Transverse colon (tissue), 4 donors: ENCODE measurements around the gene PLA2G2C. TPM values are rescaled to one million over a fixed set of nuclear protein-coding genes. Genes with fewer than 3 reads are reported as not detected.

Source experiments
- DNase-seq: peaks from one replicate; pipeline ENCODE4 v3.0.0-alpha.2; 2019
- H3K27ac ChIP-seq, 4 donors: fragments of 200-600 bp; sonication (generic); 2 replicates each; pipeline ENCODE4 v1.5.1; 2016 to 2018; ENCODE audit warnings: inconsistent platforms in 4 of 4
- H3K27me3 ChIP-seq: fragments of 200-600 bp; sonication (generic); 2 replicates; pipeline ENCODE4 v1.5.1; 2017; ENCODE audit warnings: inconsistent platforms
- H3K36me3 ChIP-seq, 4 donors: fragments of 200-600 bp; sonication (generic); 2 replicates each; pipeline ENCODE4 v1.5.1; 2017 to 2019; ENCODE audit warnings: inconsistent platforms in 4 of 4
- H3K4me1 ChIP-seq, 4 donors: fragments of 200-600 bp; sonication (generic); 2 replicates each; pipeline ENCODE4 v1.5.1; 2017 to 2020; ENCODE audit warnings: inconsistent platforms in 4 of 4
- H3K4me3 ChIP-seq, 4 donors: fragments of 200-600 bp; sonication (generic); 1 replicate in 1 of 4; 2 replicates in 3 of 4; pipeline versions ENCODE4 v1.5.1 to v1.6.1; 2017 to 2019; ENCODE audit warnings: inconsistent platforms in 4 of 4
- H3K9me3 ChIP-seq, 2 donors: fragments of 200-600 bp; sonication (generic); 2 replicates each; pipeline ENCODE4 v1.5.1; 2017 to 2019; ENCODE audit warnings: inconsistent platforms in 2 of 2
- CTCF ChIP-seq, 5 experiments: fragments of 200-600 bp in 3 of 5; fragments of 450-650 bp in 2 of 5; sonication (generic) in 3 of 5; IDR thresholded peaks; 1 replicate in 2 of 5; 2 replicates in 3 of 5; pipeline ENCODE4 v1.5.1; 2016 to 2017; ENCODE audit warnings: antibody characterized with exemption in 5 of 5, inconsistent platforms in 3 of 5, mild to moderate bottlenecking in 2 of 5, moderate library complexity in 1 of 5
- EP300 ChIP-seq: sonication (generic); formaldehyde crosslinking; IDR thresholded peaks from one replicate; pipeline ENCODE4 v1.6.1; 2017; ENCODE audit warnings: antibody characterized with exemption, low read depth
- POLR2A ChIP-seq: fragments of 450-650 bp; IDR thresholded peaks from one replicate; pipeline ENCODE4 v1.6.1; 2016; ENCODE audit warnings: antibody characterized with exemption, mild to moderate bottlenecking, moderate library complexity
- POLR2AphosphoS5 ChIP-seq, 3 donors: sonication (generic); formaldehyde crosslinking; IDR thresholded peaks; one replicate each; pipeline ENCODE4 v1.6.1; 2016; ENCODE audit warnings: antibody characterized with exemption in 3 of 3
- WGBS, 2 donors: methylation state at CpG; one replicate each; pipeline ENCODE4 v1.1.5; 2018; ENCODE audit warnings: low coverage in 1 of 2; 5-methylcytosine and 5-hydroxymethylcytosine counted together
- in situ Hi-C, 4 donors: fragments of 200-750 bp; cut with MboI; loops; one replicate each; pipeline versions ENCODE4 v1.15.0 to v1.15.1; 2017; ENCODE audit warnings: low sequenced_read_pairs in 3 of 4, low pct_ligation_motif_present in 1 of 4, low pct_unique_long_range_greater_than_20kb in 1 of 4
- intact Hi-C: fragments of 100-400 bp; cut with DNase I; formaldehyde crosslinking; loops from one replicate; pipeline ENCODE4 v1.15.1; 2023; ENCODE audit warnings: low total_unique reads
- total RNA-seq, 4 donors: library from RNA; depleted of rRNA; stranded (reverse); fragments of >200 nt; gene quantifications; one replicate each; pipeline ENCODE4 v1.1.0, GENCODE V29; 2016

PLA2G2C gene
- total RNA-seq, 4 donors from 2014 or later = 0.14 to 4.1 (median 0.16) TPM; not detected in 1

GRCh38 chr1:20126806-20127440 lies 59.4 kb downstream of the PLA2G2C start:
- WGBS, 2 donors = 93% methylated on average over 10 of the region's 10 CpGs; no CpG with 5 or more reads in 1 of the 2 donors
- no peak overlapping the region for H3K4me3 ChIP-seq
- H3K9me3 ChIP-seq = peaks cover 0 to 4% of the 10 kb centered on the region in 2 donors
- DNase-seq = no peak
- no peak for TF ChIP-seq EP300
- no peak for TF ChIP-seq POLR2AphosphoS5 (IDR thresholded peaks at IDR 0.05)
- no peak for TF ChIP-seq CTCF (IDR thresholded peaks at IDR 0.05)
- TF ChIP-seq POLR2A = no peak
- H3K27me3 ChIP-seq = no peaks in the 10 kb centered on the region
- H3K36me3 ChIP-seq = no peaks in the 10 kb centered on the region
- peaks cover 0 to 11% (median 1%) of the 10 kb centered on the region in 4 donors for H3K4me1 ChIP-seq
- in situ Hi-C loops = no loop called here
- intact Hi-C loops = no loop called here
- no peak overlapping the region for H3K27ac ChIP-seq

- H3K4me3 ChIP-seq = no peak overlapping the region
- intact Hi-C loops (no loop called here), in situ Hi-C loops (no loop called here)
- no peak overlapping the region for H3K27ac ChIP-seq
- H3K36me3 ChIP-seq = no peaks in the 10 kb centered on the region
- H3K9me3 ChIP-seq = peaks cover 0 to 4% of the 10 kb centered on the region in 2 donors
- WGBS, 2 donors = 63 to 100% methylated on average over 1 to 9 of the region's 9 CpGs
- no peak for TF ChIP-seq CTCF (IDR thresholded peaks at IDR 0.05)
- TF ChIP-seq POLR2AphosphoS5 (IDR thresholded peaks at IDR 0.05) = no peak
- TF ChIP-seq POLR2A = no peak
- TF ChIP-seq EP300 = no peak
- H3K4me1 ChIP-seq = peaks cover 0 to 11% (median 1%) of the 10 kb centered on the region in 4 donors
- no peaks in the 10 kb centered on the region for H3K27me3 ChIP-seq
- no peak for DNase-seq
Measured at GRCh38 chr1:20126041-20126805, 60.1 kb downstream of the PLA2G2C start.

- 74 to 83% methylated on average over 6 to 10 of the region's 10 CpGs for WGBS, 2 donors
- TF ChIP-seq POLR2A (no peak), POLR2AphosphoS5 (IDR thresholded peaks at IDR 0.05) (no peak), CTCF (IDR thresholded peaks at IDR 0.05) (no peak), EP300 (no peak)
- in situ Hi-C loops = no loop called here
- H3K4me3 ChIP-seq = no peak overlapping the region
- H3K27ac ChIP-seq = no peak overlapping the region
- H3K4me1 ChIP-seq = peaks cover 0 to 11% (median 1%) of the 10 kb centered on the region in 4 donors
- no peaks in the 10 kb centered on the region for H3K36me3 ChIP-seq
- intact Hi-C loops = no loop called here
- DNase-seq = no peak
- H3K9me3 ChIP-seq = peaks cover 0 to 4% of the 10 kb centered on the region in 2 donors
- no peaks in the 10 kb centered on the region for H3K27me3 ChIP-seq
Measured at GRCh38 chr1:20125100-20125499, 61.2 kb downstream of the PLA2G2C start.

- Histone ChIP-seq H3K4me1 (peaks cover 0 to 11% (median 1%) of the 10 kb centered on the region in 4 donors), H3K27me3 (no peaks in the 10 kb centered on the region), H3K27ac (no peak overlapping the region), H3K36me3 (no peaks in the 10 kb centered on the region), H3K4me3 (no peak overlapping the region), H3K9me3 (peaks cover 0 to under 1% of the 10 kb centered on the region in 2 donors)
- intact Hi-C loops (no loop called here), in situ Hi-C loops (no loop called here)
- TF ChIP-seq POLR2AphosphoS5 (IDR thresholded peaks at IDR 0.05) (no peak), EP300 (no peak), POLR2A (no peak), CTCF (IDR thresholded peaks at IDR 0.05) (no peak)
- DNase-seq = peak; percentile 44
- 49% methylated on average over 7 of the region's 7 CpGs; no CpG with 5 or more reads in 1 of the 2 donors for WGBS, 2 donors
Measured at GRCh38 chr1:20124456-20125057, 61.8 kb downstream of the PLA2G2C start.
